ENCODE results near the gene APH1B.

The APH1B gene

GRCh38 chr15:63353887-63354286 lies 76.5 kb downstream of the APH1B start:
- ChIA-PET POLR2A (no interaction called here), CTCF (no interaction called here)
- no peak for DNase-seq (ENCODE audit: extremely low spot score)
- TF ChIP-seq L3MBTL2 (conservative IDR thresholded peaks at IDR 0.05) (no peak), FOXK2 (IDR thresholded peaks at IDR 0.05) (no peak), TARDBP (IDR thresholded peaks at IDR 0.05) (no peak), CTBP1 (IDR thresholded peaks at IDR 0.05; ENCODE audit: borderline replicate concordance) (no peak), SP1 (IDR thresholded peaks at IDR 0.05) (no peak), BHLHE40 (IDR thresholded peaks at IDR 0.05; ENCODE audit: borderline replicate concordance) (no peak), NFRKB (IDR thresholded peaks at IDR 0.05) (no peak), SUZ12 (IDR thresholded peaks at IDR 0.05) (no peak)

GRCh38 chr15:63354821-63355650 lies 77.6 kb downstream of the APH1B start:
- POLR2A ChIA-PET = no interaction called here
- CTCF ChIA-PET = no interaction called here
- DNase-seq (ENCODE audit: extremely low spot score) = no peak
- no peak for TF ChIP-seq PKNOX1 (IDR thresholded peaks at IDR 0.05)
- TF ChIP-seq ZNF384 (IDR thresholded peaks at IDR 0.05) = no peak
- no peak for TF ChIP-seq ARNT (IDR thresholded peaks at IDR 0.05)
- no peak for TF ChIP-seq NFRKB (IDR thresholded peaks at IDR 0.05)
- no peak for TF ChIP-seq BHLHE40 (IDR thresholded peaks at IDR 0.05; ENCODE audit: borderline replicate concordance)
- TF ChIP-seq SP1 (IDR thresholded peaks at IDR 0.05) = no peak
- no peak for TF ChIP-seq HDGF (IDR thresholded peaks at IDR 0.05; ENCODE audit: borderline replicate concordance)
- TF ChIP-seq LEF1 (IDR thresholded peaks at IDR 0.05; ENCODE audit: borderline replicate concordance) = no peak

GRCh38 chr15:63357061-63357460 lies 79.7 kb downstream of the APH1B start:
- TF ChIP-seq LEF1 (IDR thresholded peaks at IDR 0.05; ENCODE audit: borderline replicate concordance) (no peak), CTBP1 (IDR thresholded peaks at IDR 0.05; ENCODE audit: borderline replicate concordance) (no peak), SP1 (IDR thresholded peaks at IDR 0.05) (no peak), L3MBTL2 (conservative IDR thresholded peaks at IDR 0.05) (no peak), NFRKB (IDR thresholded peaks at IDR 0.05) (no peak), PKNOX1 (IDR thresholded peaks at IDR 0.05) (no peak), FOXA1 (IDR thresholded peaks at IDR 0.05) (no peak), FOXK2 (IDR thresholded peaks at IDR 0.05) (no peak), FOXM1 (IDR thresholded peaks at IDR 0.05; ENCODE audit: borderline replicate concordance) (no peak), ELF4 (IDR thresholded peaks at IDR 0.05) (no peak), TARDBP (IDR thresholded peaks at IDR 0.05) (no peak), ZNF384 (IDR thresholded peaks at IDR 0.05) (no peak), ARNT (IDR thresholded peaks at IDR 0.05) (no peak), BHLHE40 (IDR thresholded peaks at IDR 0.05; ENCODE audit: borderline replicate concordance) (no peak), SUZ12 (IDR thresholded peaks at IDR 0.05) (no peak), HDGF (IDR thresholded peaks at IDR 0.05; ENCODE audit: borderline replicate concordance) (no peak)
- CTCF ChIA-PET = no interaction called here
- POLR2A ChIA-PET = no interaction called here
- no peak for DNase-seq (ENCODE audit: extremely low spot score)

- DNase-seq (ENCODE audit: extremely low spot score) = no peak
- ChIA-PET POLR2A (no interaction called here), CTCF (no interaction called here)
- TF ChIP-seq HDGF (IDR thresholded peaks at IDR 0.05; ENCODE audit: borderline replicate concordance) = no peak
- no peak for TF ChIP-seq SUZ12 (IDR thresholded peaks at IDR 0.05)
- TF ChIP-seq SP1 (IDR thresholded peaks at IDR 0.05) = no peak
- TF ChIP-seq FOXK2 (IDR thresholded peaks at IDR 0.05) = no peak
- no peak for TF ChIP-seq FOXA1 (IDR thresholded peaks at IDR 0.05)
- no peak for TF ChIP-seq TARDBP (IDR thresholded peaks at IDR 0.05)
- no peak for TF ChIP-seq FOXM1 (IDR thresholded peaks at IDR 0.05; ENCODE audit: borderline replicate concordance)
- no peak for TF ChIP-seq BHLHE40 (IDR thresholded peaks at IDR 0.05; ENCODE audit: borderline replicate concordance)
- no peak for TF ChIP-seq CTBP1 (IDR thresholded peaks at IDR 0.05; ENCODE audit: borderline replicate concordance)
- no peak for TF ChIP-seq PKNOX1 (IDR thresholded peaks at IDR 0.05)
- no peak for TF ChIP-seq ELF4 (IDR thresholded peaks at IDR 0.05)
Observed at GRCh38 chr15:63357731-63358130, 80.3 kb downstream of the APH1B start.

GRCh38 chr15:63358241-63359029 lies 81.0 kb downstream of the APH1B start:
- no peak for DNase-seq (ENCODE audit: extremely low spot score)
- CTCF ChIA-PET = interaction anchor here (0.6 kb wide), 1 partner anchor 578 kb away, joined by 3 read pairs; no protein-coding TSS in a partner anchor
- POLR2A ChIA-PET = no interaction called here
- TF ChIP-seq CTBP1 (IDR thresholded peaks at IDR 0.05; ENCODE audit: borderline replicate concordance) = no peak
- no peak for TF ChIP-seq FOXM1 (IDR thresholded peaks at IDR 0.05; ENCODE audit: borderline replicate concordance)
- TF ChIP-seq HDGF (IDR thresholded peaks at IDR 0.05; ENCODE audit: borderline replicate concordance) = no peak
- TF ChIP-seq NFRKB (IDR thresholded peaks at IDR 0.05) = no peak

Data from HEK293T (cell line).